Prostate gland (tissue), 2 donors: ENCODE data around the gene SPOUT1. TPM values are rescaled to one million over a fixed set of nuclear protein-coding genes. Genes with fewer than 3 reads are reported as not detected.
A peak's percentile ranks its signal among the peaks of the same experiment; 100 is the strongest.

Source experiments
- DNase-seq: peaks from one replicate; pipeline ENCODE4 v3.0.0-alpha.2; 2019; ENCODE audit warnings: low spot score
- H3K27ac ChIP-seq, 2 donors: fragments of 200-600 bp; sonication (generic); 2 replicates each; pipeline ENCODE4 v1.5.1; 2017 to 2019
- H3K27me3 ChIP-seq: fragments of 200-600 bp; sonication (generic); replicated peaks from 2 replicates; pipeline ENCODE4 v1.5.1; 2019; ENCODE audit not compliant: insufficient read depth
- H3K36me3 ChIP-seq, 2 donors: fragments of 200-600 bp; sonication (generic); 1 replicate in 1 of 2; 2 replicates in 1 of 2; pipeline versions ENCODE4 v1.5.1 to v1.8.1; 2017 to 2019
- H3K4me1 ChIP-seq: fragments of 200-600 bp; sonication (generic); replicated peaks from 2 replicates; pipeline ENCODE4 v1.5.1; 2019
- H3K4me3 ChIP-seq, 2 donors: fragments of 200-600 bp; sonication (generic); 2 replicates each; pipeline ENCODE4 v1.5.1; 2017 to 2019
- H3K9me3 ChIP-seq: fragments of 200-600 bp; sonication (generic); 2 replicates; pipeline ENCODE4 v1.5.1; 2017
- POLR2A ChIP-seq: fragments of 450-650 bp; IDR thresholded peaks from one replicate; pipeline ENCODE4 v1.6.1; 2016; ENCODE audit warnings: antibody characterized with exemption, mild to moderate bottlenecking
- POLR2AphosphoS5 ChIP-seq: sonication (generic); formaldehyde crosslinking; IDR thresholded peaks from one replicate; pipeline ENCODE4 v1.6.1; 2017; ENCODE audit warnings: antibody characterized with exemption
- WGBS: methylation state at CpG from one replicate; pipeline ENCODE4 v1.1.5; 2018; 5-methylcytosine and 5-hydroxymethylcytosine counted together
- intact Hi-C: fragments of 100-400 bp; cut with DNase I; formaldehyde crosslinking; loops from one replicate; pipeline ENCODE4 v1.14.2; 2022
- total RNA-seq, 2 donors: library from RNA; depleted of rRNA; stranded (reverse); fragments of >200 nt; gene quantifications; one replicate each; pipeline ENCODE4 v1.1.0, GENCODE V29; 2016
- TF ChIP-seq, protein P1 (sequence below), 4 experiments: fragments of 200-600 bp in 2 of 4; fragments of 450-650 bp in 2 of 4; sonication (generic) in 2 of 4; IDR thresholded peaks; 1 replicate in 3 of 4; 2 replicates in 1 of 4; pipeline ENCODE4 v1.5.1; 2016 to 2019; ENCODE audit warnings: antibody characterized with exemption in 4 of 4, mild to moderate bottlenecking in 2 of 4, moderate library complexity in 2 of 4

Gene SPOUT1
- total RNA-seq, 2 donors from 2014 or later = 45.8 to 47.5 TPM

DNA sequence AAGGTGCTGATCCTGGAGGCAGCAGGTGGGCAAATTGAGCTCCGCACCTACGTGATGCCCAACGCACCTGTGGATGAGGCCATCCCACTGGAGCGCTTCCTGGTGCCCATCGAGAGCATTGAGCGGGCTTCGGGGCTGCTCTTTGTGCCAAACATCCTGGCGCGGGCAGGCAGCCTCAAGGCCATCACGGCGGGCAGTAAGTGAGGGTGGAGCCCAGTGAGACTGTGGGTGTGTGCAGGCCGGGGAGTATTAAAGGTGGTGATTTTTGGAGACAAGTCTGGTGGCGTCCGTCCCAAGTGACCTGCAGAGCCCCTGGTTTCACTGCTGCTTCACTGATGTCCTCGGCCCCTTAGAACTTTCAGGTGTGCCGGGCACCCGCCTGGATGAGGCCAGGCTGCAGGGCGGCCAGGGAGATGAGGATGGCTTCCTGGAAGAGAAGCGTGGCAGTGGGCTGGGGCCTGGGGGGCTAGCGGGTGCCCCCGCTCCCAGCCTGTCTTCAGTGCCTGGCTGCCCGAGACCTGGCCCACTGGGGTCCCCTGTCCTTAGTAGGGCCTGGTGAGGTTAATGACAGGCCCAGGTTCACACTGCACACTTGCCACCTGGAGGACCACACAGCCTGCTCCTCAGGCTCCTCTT lies 7.1 kb downstream of the SPOUT1 start:
- Histone ChIP-seq H3K27ac (peak overlapping the region in 1 of 2 donors; percentile 67), H3K4me3 (no peak overlapping the region), H3K9me3 (no peaks in the 10 kb centered on the region), H3K4me1 (peaks cover 11% of the 10 kb centered on the region), H3K27me3 (no peaks in the 10 kb centered on the region), H3K36me3 (peaks cover 0 to 4% of the 10 kb centered on the region in 2 donors)
- no peak for DNase-seq
- TF ChIP-seq POLR2A (no peak), POLR2AphosphoS5 (no peak)
- TF ChIP-seq, protein P1, sequence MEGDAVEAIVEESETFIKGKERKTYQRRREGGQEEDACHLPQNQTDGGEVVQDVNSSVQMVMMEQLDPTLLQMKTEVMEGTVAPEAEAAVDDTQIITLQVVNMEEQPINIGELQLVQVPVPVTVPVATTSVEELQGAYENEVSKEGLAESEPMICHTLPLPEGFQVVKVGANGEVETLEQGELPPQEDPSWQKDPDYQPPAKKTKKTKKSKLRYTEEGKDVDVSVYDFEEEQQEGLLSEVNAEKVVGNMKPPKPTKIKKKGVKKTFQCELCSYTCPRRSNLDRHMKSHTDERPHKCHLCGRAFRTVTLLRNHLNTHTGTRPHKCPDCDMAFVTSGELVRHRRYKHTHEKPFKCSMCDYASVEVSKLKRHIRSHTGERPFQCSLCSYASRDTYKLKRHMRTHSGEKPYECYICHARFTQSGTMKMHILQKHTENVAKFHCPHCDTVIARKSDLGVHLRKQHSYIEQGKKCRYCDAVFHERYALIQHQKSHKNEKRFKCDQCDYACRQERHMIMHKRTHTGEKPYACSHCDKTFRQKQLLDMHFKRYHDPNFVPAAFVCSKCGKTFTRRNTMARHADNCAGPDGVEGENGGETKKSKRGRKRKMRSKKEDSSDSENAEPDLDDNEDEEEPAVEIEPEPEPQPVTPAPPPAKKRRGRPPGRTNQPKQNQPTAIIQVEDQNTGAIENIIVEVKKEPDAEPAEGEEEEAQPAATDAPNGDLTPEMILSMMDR (IDR thresholded peaks at IDR 0.05) = no peak
- intact Hi-C loops = no loop called here
- WGBS = 90% methylated on average over 22 of the region's 22 CpGs

DNA sequence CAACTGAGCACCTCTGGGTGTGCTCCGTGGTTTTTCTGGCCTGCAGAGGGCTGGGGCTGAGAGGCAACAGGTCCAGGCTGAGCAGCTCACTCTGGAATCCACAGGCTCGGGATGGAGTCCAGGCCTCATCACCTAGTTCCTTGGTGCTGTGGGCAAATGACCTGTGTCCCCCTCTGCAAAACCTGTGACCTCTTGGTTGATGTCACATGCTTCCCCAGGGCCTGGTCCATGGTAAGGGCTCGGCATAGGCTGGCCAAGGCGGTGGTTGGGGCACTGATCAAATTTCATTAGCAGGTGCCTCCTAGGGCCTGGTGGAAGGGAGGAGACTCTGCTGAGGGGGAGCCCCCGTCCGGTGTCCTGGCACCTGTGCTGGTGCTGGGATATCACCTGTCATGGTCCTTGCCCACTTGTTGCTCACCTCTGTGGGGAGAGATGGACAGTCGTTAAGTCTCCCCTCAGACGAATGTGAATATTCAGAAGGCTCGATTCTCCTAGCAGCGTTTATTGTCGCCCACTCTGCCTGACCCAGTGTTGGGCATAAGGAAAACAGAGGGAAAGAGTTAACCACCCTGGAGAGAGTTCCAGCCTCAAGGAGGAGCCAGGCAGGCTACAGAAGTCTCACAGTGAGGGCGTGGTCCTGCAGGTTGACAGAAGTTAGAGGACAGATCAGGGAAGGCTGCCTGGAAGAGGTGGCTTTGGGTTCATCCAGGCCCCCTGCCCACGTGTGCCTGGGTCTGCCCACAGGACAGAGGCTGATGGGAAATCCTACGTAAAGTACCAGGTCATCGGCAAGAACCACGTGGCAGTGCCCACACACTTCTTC lies 7.8 kb downstream of the SPOUT1 start:
- Histone ChIP-seq H3K4me1 (peaks cover 11% of the 10 kb centered on the region), H3K36me3 (peaks cover 0 to 4% of the 10 kb centered on the region in 2 donors), H3K27ac (no peak overlapping the region), H3K9me3 (no peaks in the 10 kb centered on the region), H3K4me3 (no peak overlapping the region), H3K27me3 (no peaks in the 10 kb centered on the region)
- 80% methylated on average over 16 of the region's 16 CpGs for WGBS
- intact Hi-C loops = no loop called here
- TF ChIP-seq POLR2AphosphoS5 (no peak), POLR2A (no peak)
- TF ChIP-seq, protein P1 (IDR thresholded peaks at IDR 0.05) = no peak
- DNase-seq = no peak

DNA sequence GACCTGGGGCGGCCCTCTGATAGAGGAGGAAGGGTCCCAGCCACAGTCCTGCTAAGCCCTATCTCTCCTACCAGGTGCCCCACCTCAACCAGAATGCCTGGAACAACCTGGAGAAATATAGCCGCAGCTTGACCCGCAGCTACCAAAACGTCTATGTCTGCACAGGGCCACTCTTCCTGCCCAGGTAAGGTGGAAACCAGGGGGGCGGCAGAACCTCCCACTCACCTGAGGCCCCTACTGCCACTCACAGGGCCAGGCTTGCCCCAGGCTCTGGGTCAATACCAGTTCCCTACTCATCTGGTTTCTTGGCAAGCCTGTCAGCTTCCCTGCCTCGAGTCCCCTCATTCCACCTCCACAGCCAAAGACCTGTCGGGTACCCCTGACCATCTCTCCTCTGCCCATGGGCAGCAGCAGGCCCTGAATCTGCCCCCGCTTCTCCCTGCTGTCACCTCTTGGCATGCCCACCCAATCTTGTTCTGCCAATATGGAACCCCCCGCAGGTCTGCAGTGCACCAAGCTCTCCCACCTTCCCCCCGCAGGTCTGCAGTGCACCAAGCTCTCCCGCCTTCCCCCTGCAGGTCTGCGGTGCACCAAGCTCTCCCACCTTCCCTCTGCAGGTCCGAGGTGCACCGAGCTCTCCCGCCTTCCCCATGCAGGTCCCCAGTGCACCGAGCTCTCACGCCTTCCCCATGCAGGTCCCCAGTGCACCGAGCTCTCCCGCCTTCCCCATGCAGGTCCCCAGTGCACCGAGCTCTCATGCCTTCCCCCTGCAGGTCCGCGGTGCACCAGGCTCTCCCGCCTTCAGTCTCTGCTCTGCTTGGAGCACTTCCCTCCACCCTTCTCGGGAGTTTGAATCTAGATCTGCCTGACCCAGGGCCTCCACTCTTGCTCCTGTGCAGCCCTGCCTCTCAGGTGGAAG lies 8.7 kb downstream of the SPOUT1 start:
- Histone ChIP-seq H3K27me3 (no peaks in the 10 kb centered on the region), H3K36me3 (peaks cover 0 to 4% of the 10 kb centered on the region in 2 donors), H3K4me1 (peaks cover 11% of the 10 kb centered on the region), H3K27ac (no peak overlapping the region), H3K4me3 (no peak overlapping the region), H3K9me3 (no peaks in the 10 kb centered on the region)
- DNase-seq = no peak
- TF ChIP-seq, protein P1 (IDR thresholded peaks at IDR 0.05) = no peak
- TF ChIP-seq POLR2AphosphoS5 (no peak), POLR2A (no peak)
- 85% methylated on average over 24 of the region's 24 CpGs for WGBS
- intact Hi-C loops = no loop called here

DNA sequence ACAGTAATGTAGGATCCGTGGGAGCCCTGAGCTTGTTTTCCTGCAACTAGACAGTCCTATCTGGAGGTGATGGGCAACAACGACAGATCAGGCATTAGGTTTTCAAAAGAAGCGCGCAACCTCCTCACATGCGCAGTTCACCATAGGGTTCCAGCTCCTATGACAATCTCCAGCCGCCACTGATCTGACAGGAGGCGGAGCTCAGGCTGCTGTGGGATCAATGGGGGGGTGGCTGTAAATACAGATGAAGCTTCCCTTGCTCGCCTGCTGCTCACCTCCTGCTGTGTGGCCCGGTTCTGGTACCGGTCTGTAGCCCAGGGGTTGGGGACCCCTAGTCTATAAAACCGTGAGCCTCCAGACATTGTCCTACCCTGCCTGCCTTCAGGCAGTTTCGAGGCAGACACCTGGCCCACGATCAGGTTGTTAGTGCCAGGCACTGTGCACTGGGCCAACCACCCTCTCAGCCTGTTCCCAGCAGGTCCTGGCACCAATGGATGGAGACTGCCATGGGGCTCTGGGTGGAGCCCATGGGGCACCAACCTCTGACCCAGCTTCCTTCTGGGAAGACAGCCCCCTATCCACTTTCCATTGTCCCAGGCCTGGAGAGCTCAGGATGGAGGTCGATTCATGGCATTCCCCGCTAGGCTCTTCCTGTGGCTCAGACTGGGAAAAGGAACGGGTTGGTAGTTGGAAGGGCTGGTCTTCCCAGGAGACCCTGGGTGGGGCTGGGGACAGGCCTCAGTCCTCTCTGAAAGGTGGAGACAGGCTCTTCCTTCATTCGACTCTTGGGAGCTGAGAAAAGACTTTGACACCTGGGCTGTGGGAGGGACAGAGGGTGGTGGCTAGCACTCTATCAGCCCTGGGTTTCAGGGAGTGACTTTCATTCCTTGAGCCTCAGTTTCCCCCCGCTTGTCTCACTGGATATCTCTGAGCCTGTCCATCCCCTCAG lies 9.6 kb downstream of the SPOUT1 start:
- 63% methylated on average over 18 of the region's 18 CpGs for WGBS
- peaks cover 11% of the 10 kb centered on the region for H3K4me1 ChIP-seq
- H3K27me3 ChIP-seq = no peaks in the 10 kb centered on the region
- H3K9me3 ChIP-seq = no peaks in the 10 kb centered on the region
- H3K4me3 ChIP-seq = no peak overlapping the region
- TF ChIP-seq POLR2A (no peak), POLR2AphosphoS5 (no peak)
- TF ChIP-seq, protein P1 (IDR thresholded peaks at IDR 0.05) = no peak
- peak overlapping the region; percentile 7 to 80 for H3K27ac ChIP-seq
- DNase-seq = no peak
- H3K36me3 ChIP-seq = peaks cover 0 to 4% of the 10 kb centered on the region in 2 donors
- intact Hi-C loops = no loop called here
